MG63 (cell line): Measurements from ENCODE around the gene GRID1. TPM values are rescaled to one million over a fixed set of nuclear protein-coding genes. Genes with fewer than 3 reads are reported as not detected.
"Not testable (repeated sequence)": the region's sequence is repeated elsewhere in the genome, so short reads cannot be mapped to it uniquely, and the experiment has no call there.

Source experiments
- DNase-seq: peaks from one replicate; pipeline ENCODE4 v3.0.0-alpha.2; 2020
- H3K27me3 ChIP-seq: fragments of 250-450 bp; sonication (Bioruptor Pico); 2 replicates; pipeline ENCODE4 v1.5.1; 2020; ENCODE audit warnings: mild to moderate bottlenecking, moderate library complexity
- H3K36me3 ChIP-seq: fragments of 250-450 bp; sonication (Bioruptor Pico); 2 replicates; pipeline ENCODE4 v1.5.1; 2020; ENCODE audit warnings: mild to moderate bottlenecking, moderate library complexity
- H3K4me3 ChIP-seq: fragments of 250-450 bp; sonication (Bioruptor Pico); 2 replicates; pipeline ENCODE4 v1.5.1; 2020; ENCODE audit warnings: mild to moderate bottlenecking, moderate library complexity
- H3K9me3 ChIP-seq: fragments of 250-450 bp; sonication (Bioruptor Pico); 2 replicates; pipeline ENCODE4 v1.5.1; 2020; ENCODE audit warnings: mild to moderate bottlenecking, moderate library complexity
- total RNA-seq: library from RNA; depleted of rRNA; stranded (reverse); fragments of >200 nt; shearing (Covaris generic); gene quantifications from 2 replicates; pipeline ENCODE4 v1.2.3, GENCODE V29; 2014; ENCODE audit warnings: low replicate concordance

The GRID1 gene
- total RNA-seq, 1 experiment from 2014 or later: 0.10 TPM

- Histone ChIP-seq H3K4me3 (no peak overlapping the region), H3K9me3 (no peaks in the 10 kb centered on the region), H3K27me3 (no peaks in the 10 kb centered on the region), H3K36me3 (no peaks in the 10 kb centered on the region)
- DNase-seq: no peak
Observed at GRCh38 chr10:85992324-85992723, 374.3 kb downstream of the GRID1 start.

DNA sequence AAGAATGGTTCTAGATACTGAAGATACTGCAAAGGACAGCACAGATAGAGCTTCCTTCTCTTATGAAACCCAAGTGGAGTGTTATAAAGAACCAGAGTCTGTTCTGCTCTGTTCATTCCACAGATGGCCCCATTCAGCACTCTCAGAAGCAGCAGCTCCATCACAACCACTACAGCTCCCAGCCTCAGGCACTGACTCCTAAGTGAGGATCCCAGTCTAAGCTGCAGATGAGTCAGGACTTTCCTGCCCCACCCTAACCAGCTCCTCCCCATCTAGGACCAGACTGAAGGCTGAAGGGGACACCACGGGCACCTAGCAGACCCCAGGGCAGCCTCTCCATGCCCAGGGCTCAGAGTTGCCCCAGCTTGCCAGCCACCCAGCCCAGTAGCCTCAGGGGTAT is 379.8 kb downstream of the GRID1 start:
- Histone ChIP-seq H3K36me3 (no peaks in the 10 kb centered on the region), H3K27me3 (no peaks in the 10 kb centered on the region), H3K4me3 (no peak overlapping the region), H3K9me3 (no peaks in the 10 kb centered on the region)
- no peak for DNase-seq

- H3K36me3 ChIP-seq: no peaks in the 10 kb centered on the region
- no peak for DNase-seq
Observed at GRCh38 chr10:85983051-85983450, 383.5 kb downstream of the GRID1 start.

DNA sequence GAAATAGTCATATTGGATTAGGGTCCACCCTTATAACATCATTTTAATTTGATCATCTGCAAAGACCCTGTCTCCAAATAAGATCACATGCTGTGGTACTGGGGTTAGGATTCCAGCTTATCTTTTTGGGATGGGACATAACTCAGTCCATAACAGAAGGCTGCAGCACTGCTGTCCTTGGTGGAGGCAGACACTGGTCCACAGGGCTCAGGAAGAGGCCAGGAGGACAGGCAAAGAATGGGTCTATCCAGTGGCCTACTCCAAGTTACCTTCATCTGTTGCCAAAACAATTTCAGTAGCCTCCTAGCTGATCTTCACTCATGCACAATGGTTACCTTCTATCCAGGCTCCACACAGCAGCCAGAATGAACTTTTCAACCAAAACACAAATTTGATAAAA is 387.0 kb downstream of the GRID1 start:
- no peaks in the 10 kb centered on the region for H3K36me3 ChIP-seq
- no peaks in the 10 kb centered on the region for H3K9me3 ChIP-seq
- no peak overlapping the region for H3K4me3 ChIP-seq
- no peak for DNase-seq
- H3K27me3 ChIP-seq: peaks cover 2% of the 10 kb centered on the region; the same call in 1 of the 2 replicates

More at GRCh38 chr10:85983051-85983450, 383.5 kb downstream of the GRID1 start:
- no peaks in the 10 kb centered on the region for H3K27me3 ChIP-seq
- no peaks in the 10 kb centered on the region for H3K9me3 ChIP-seq
- no peak overlapping the region for H3K4me3 ChIP-seq

- Histone ChIP-seq H3K4me3 (no peak overlapping the region), H3K27me3 (peaks cover 2% of the 10 kb centered on the region; the same call in 1 of the 2 replicates), H3K9me3 (no peaks in the 10 kb centered on the region), H3K36me3 (no peaks in the 10 kb centered on the region)
- DNase-seq: no peak
Observed at GRCh38 chr10:85978566-85979358, 387.8 kb downstream of the GRID1 start.

- H3K36me3 ChIP-seq: no peaks in the 10 kb centered on the region
- no peak for DNase-seq
- peaks cover 2% of the 10 kb centered on the region for H3K27me3 ChIP-seq
- no peaks in the 10 kb centered on the region for H3K9me3 ChIP-seq
- no peak overlapping the region for H3K4me3 ChIP-seq
Observed at GRCh38 chr10:85977642-85978041, 389.0 kb downstream of the GRID1 start.

- Histone ChIP-seq H3K4me3 (no peak overlapping the region), H3K27me3 (peaks cover 2% of the 10 kb centered on the region), H3K9me3 (peaks cover 5% of the 10 kb centered on the region), H3K36me3 (no peaks in the 10 kb centered on the region)
- no peak for DNase-seq
Observed at GRCh38 chr10:85976267-85976793, 390.3 kb downstream of the GRID1 start.

DNA sequence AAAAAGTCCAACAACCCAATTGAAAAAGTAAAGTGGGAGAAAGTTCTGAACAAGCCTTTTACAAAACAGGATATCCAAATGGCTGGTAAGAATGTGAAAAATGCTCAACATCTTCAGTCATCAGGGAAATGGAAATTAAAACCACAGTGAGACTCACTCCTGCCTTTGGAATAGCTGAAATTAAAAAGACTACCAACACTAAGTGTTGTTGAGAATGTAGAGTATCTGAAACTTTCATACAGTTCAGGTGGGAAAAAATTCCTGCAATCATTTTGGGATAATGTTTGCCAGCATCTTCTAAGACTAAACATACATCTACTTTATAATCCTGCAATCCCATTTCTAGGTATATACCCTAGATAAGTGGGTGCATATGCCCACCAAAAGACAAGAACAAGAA is 395.1 kb downstream of the GRID1 start:
- H3K4me3 ChIP-seq: no peak overlapping the region
- DNase-seq: no peak
- H3K27me3 ChIP-seq: peaks cover 2% of the 10 kb centered on the region
- H3K36me3 ChIP-seq: no peaks in the 10 kb centered on the region
- H3K9me3 ChIP-seq: peaks cover 6% of the 10 kb centered on the region

DNA sequence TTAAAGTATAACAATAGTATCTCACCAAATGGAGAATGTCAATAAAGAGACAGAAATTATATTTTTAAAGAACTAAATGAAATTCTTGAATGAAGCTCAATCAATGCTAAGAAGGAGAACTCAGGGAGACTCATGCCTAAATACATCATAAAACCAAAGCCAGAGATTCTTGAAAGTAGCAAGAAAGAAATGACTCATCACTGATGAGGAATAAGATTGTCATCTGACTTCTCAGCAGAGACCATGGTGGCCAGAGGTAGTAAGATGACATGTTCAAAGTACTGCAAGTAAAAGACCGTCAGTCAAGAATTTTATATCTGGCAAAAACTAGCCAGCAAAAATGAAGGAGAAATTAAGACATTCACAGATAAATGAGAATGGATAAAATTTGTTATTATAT is 399.0 kb downstream of the GRID1 start:
- Histone ChIP-seq H3K27me3 (no peaks in the 10 kb centered on the region; the same call in 1 of the 2 replicates), H3K36me3 (no peaks in the 10 kb centered on the region), H3K9me3 (peaks cover 9% of the 10 kb centered on the region), H3K4me3 (no peak overlapping the region)
- DNase-seq: no peak

- H3K27me3 ChIP-seq: no peaks in the 10 kb centered on the region
- 0 out of 2 replicates have a peak, but pooled peaks cover 4% of the 10 kb centered on the region for H3K9me3 ChIP-seq
- H3K4me3 ChIP-seq: no peak overlapping the region
- no peaks in the 10 kb centered on the region for H3K36me3 ChIP-seq
- DNase-seq: no peak
Observed at GRCh38 chr10:85961479-85962067, 405.0 kb downstream of the GRID1 start.

- Histone ChIP-seq H3K27me3 (no peaks in the 10 kb centered on the region), H3K36me3 (no peaks in the 10 kb centered on the region), H3K4me3 (no peak overlapping the region), H3K9me3 (0 out of 2 replicates have a peak, but pooled peaks cover 4% of the 10 kb centered on the region)
- DNase-seq: no peak
Observed at GRCh38 chr10:85961073-85961472, 405.5 kb downstream of the GRID1 start.

DNA sequence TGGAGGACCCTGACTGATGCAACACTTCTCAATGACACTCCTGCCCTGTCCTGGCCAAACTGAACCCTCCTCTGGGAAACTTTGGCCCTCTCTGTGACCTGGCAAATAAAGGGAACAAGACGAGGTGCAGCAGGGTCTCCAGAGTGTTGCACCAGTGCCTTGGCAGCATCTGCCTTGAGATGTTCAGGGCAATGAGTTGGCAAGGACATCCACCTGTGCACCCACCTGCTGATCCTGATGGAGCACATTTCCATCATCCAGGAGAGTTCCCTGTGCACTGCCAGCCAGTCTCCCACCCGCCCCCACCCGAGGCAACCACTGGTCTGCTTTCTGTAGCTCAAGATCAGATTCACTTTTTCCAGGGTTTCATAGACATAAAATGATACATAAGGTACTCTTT is 407.4 kb downstream of the GRID1 start:
- no peaks in the 10 kb centered on the region for H3K36me3 ChIP-seq
- H3K9me3 ChIP-seq: 0 out of 2 replicates have a peak, but pooled peaks cover under 1% of the 10 kb centered on the region
- H3K4me3 ChIP-seq: no peak overlapping the region
- H3K27me3 ChIP-seq: no peaks in the 10 kb centered on the region
- DNase-seq: no peak

GRCh38 chr10:85950921-85951320 is 415.7 kb downstream of the GRID1 start:
- no peaks in the 10 kb centered on the region for H3K27me3 ChIP-seq
- no peak for DNase-seq
- no peaks in the 10 kb centered on the region for H3K36me3 ChIP-seq
- H3K9me3 ChIP-seq: no peaks in the 10 kb centered on the region
- H3K4me3 ChIP-seq: no peak overlapping the region

GRCh38 chr10:85946713-85947326 is 419.8 kb downstream of the GRID1 start:
- no peaks in the 10 kb centered on the region for H3K27me3 ChIP-seq
- no peak overlapping the region for H3K4me3 ChIP-seq
- no peaks in the 10 kb centered on the region for H3K9me3 ChIP-seq
- DNase-seq: no peak
- no peaks in the 10 kb centered on the region for H3K36me3 ChIP-seq

GRCh38 chr10:85936161-85936560 is 430.4 kb downstream of the GRID1 start:
- Histone ChIP-seq H3K9me3 (no peaks in the 10 kb centered on the region), H3K27me3 (no peaks in the 10 kb centered on the region), H3K36me3 (no peaks in the 10 kb centered on the region), H3K4me3 (no peak overlapping the region)
- no peak for DNase-seq

- no peaks in the 10 kb centered on the region for H3K9me3 ChIP-seq
- H3K36me3 ChIP-seq: no peaks in the 10 kb centered on the region
- no peak overlapping the region for H3K4me3 ChIP-seq
- H3K27me3 ChIP-seq: no peaks in the 10 kb centered on the region
- peak; percentile 24 for DNase-seq
Observed at GRCh38 chr10:85934586-85934985, 432.0 kb downstream of the GRID1 start.

DNA sequence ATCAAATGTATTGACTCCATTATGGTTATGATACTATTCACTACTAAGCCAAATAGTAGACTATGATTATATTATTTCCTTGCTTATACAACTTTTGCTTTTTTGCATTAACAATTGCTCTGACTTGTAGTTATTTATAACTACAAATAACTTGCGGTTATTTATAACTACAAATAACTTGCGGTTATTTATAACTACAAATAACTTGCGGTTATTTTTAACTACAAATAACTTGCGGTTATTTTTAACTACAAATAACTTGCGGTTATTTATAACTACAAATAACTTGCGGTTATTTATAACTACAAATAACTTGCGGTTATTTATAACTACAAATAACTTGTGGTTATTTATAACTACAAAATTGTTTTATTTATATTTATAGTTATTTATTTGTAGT is 436.6 kb downstream of the GRID1 start:
- H3K9me3 ChIP-seq, DNase-seq, H3K36me3 ChIP-seq, H3K4me3 ChIP-seq, H3K27me3 ChIP-seq: not testable (repeated sequence)
